GM18526 (cell line): ENCODE measurements around the gene MARK1.

Experiments
- POLR2A ChIP-seq: IDR thresholded peaks from 3 replicates; pipeline ENCODE4 v1.6.1; 2011; ENCODE audit not compliant: insufficient read length; ENCODE audit errors: extremely low read depth

The MARK1 gene

GRCh38 chr1:220516014-220516721, 11.8 kb upstream of the MARK1 start:
- TF ChIP-seq POLR2A = no peak

- no peak for TF ChIP-seq POLR2A
Observed at GRCh38 chr1:220516722-220517042, 11.3 kb upstream of the MARK1 start.

DNA sequence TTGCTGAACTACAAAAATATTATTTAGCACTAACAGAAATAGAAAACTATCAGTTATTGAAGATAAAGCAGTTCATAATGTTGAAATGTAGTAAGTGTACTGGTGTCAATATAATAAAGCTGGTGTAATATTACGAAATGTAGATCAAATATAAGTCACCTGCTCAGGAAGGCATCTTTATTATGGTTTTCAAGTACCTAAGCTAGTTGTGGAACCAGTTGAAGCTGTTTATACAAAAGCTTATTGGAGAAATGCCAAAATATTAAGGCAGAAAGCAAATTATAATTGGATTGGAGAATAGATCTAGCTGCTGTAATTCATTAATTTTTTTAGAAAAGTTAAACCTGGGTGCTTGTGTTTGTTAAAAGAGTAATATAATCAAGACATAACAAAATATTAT, 6.2 kb upstream of the MARK1 start:
- TF ChIP-seq POLR2A = no peak

- no peak for TF ChIP-seq POLR2A
Observed at GRCh38 chr1:220526294-220526693, 1.6 kb upstream of the MARK1 start.

- TF ChIP-seq POLR2A = no peak
Observed at GRCh38 chr1:220527279-220527907, 543 bp upstream of the MARK1 start.

- no peak for TF ChIP-seq POLR2A
Observed at GRCh38 chr1:220528679-220529501, 954 bp downstream of the MARK1 start.

- no peak for TF ChIP-seq POLR2A
Observed at GRCh38 chr1:220529521-220530020, 1.6 kb downstream of the MARK1 start.

- no peak for TF ChIP-seq POLR2A
Observed at GRCh38 chr1:220533504-220534109, 5.7 kb downstream of the MARK1 start.

DNA sequence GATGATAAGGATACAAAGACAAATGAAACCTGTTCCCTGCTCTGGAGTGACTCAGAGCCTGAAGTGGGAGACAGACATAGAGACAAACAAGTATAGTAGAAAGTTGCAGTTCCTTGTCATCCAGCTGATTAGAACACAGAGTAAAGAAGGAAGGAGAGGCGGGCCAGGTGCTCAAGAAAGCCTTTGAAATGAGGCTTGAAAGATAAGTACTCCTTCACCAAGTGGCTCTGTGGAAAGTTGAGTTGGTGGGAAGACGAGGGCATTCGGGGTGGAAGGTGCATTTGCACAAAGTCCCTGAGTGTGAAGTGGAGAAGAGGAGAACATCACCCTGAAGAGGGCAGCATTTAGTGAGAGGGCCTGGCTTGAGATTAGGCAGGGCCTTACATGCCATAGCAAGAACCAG, 17.0 kb downstream of the MARK1 start:
- no peak for TF ChIP-seq POLR2A

GRCh38 chr1:220550811-220551399, 23.0 kb downstream of the MARK1 start:
- TF ChIP-seq POLR2A = no peak

DNA sequence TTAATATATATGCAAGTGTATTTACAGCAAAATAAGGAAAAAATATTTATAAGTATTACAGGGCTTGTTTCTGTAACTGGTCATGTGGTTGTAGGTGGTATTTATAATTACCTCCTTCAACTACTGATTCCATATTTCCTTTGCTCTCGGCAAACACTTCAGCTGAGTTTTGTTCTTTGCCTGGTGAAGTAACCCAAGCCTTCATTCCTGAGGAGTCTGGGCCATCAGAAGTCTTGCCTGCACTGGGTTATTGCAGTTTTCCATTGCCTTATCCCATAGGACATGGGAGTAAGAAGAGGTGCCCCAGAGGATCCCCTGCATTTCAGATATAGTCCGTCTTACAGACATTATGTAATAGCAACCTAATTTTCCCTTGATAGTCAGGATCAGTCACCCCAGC, 23.8 kb downstream of the MARK1 start:
- TF ChIP-seq POLR2A = no peak

- TF ChIP-seq POLR2A = no peak
Observed at GRCh38 chr1:220552672-220553260, 24.8 kb downstream of the MARK1 start.

- no peak for TF ChIP-seq POLR2A
Observed at GRCh38 chr1:220556641-220557040, 28.7 kb downstream of the MARK1 start.

DNA sequence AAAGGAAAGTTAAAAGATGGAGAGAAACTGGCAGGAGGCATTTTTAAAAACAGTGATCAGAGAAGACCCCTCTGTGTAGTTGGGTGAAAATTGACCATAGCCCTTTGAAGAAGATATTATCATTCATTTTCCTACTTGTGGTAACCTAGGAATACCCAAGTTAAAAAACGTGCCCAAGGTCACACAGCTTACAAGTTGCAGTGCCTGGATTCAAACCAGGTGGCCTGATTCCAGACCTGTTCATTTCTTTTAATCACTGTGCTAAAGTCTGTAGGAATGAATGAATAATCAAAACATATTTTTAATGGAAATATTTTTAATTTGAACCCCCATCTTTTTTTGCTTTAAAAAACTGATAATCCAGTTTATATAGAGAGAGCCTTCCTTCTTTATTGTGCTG, 35.6 kb downstream of the MARK1 start:
- no peak for TF ChIP-seq POLR2A

DNA sequence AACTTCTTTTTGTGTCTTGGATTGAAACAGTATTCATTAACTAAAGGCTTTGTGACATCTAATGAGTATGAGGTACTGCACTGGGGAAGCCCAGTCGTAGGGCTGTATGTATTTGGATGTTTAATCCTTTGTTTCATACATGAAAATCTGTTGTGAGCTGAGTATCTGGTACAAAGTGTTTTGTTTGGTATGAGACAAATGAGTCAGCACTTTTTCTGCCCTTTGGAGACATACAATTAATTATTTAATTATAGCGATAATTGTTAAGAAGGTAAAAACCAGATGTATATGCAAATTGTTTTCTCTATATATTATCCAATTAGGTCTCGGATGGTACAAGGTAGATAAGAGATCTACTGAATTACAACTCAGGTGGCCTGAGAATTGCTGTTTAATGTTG, 36.3 kb downstream of the MARK1 start:
- TF ChIP-seq POLR2A = no peak
